Stimulated activated CD8-positive, alpha-beta memory T cell treated with anti-CD3 and anti-CD28 coated beads, Interleukin-2, amount 100 ng/mL, for 48 hours (primary cell): ENCODE results near the gene AMH.

Experiments
- DNase-seq, 2 donors: peaks; one replicate each; pipeline ENCODE4 v3.0.0-alpha.2; 2020; ENCODE audit warnings: low read depth in 2 of 2

Gene AMH

GRCh38 chr19:2221250-2221831 lies 27.8 kb upstream of the AMH start:
- no peak for DNase-seq

- DNase-seq, result no peak
Measured at GRCh38 chr19:2221918-2222317, 27.2 kb upstream of the AMH start.

- no peak for DNase-seq
Measured at GRCh38 chr19:2223391-2223790, 25.7 kb upstream of the AMH start.

- DNase-seq, result no peak
Measured at GRCh38 chr19:2223959-2224358, 25.2 kb upstream of the AMH start.

- DNase-seq, result no peak
Measured at GRCh38 chr19:2224754-2225349, 24.3 kb upstream of the AMH start.

- DNase-seq, result no peak
Measured at GRCh38 chr19:2225415-2226050, 23.6 kb upstream of the AMH start.

- no peak for DNase-seq
Measured at GRCh38 chr19:2226051-2226839, 22.9 kb upstream of the AMH start.

- DNase-seq, result no peak
Measured at GRCh38 chr19:2226840-2227360, 22.2 kb upstream of the AMH start.

GRCh38 chr19:2227415-2228156 lies 21.5 kb upstream of the AMH start:
- no peak for DNase-seq

GRCh38 chr19:2228157-2229030 lies 20.7 kb upstream of the AMH start:
- DNase-seq, result no peak

GRCh38 chr19:2229103-2230032 lies 19.8 kb upstream of the AMH start:
- no peak for DNase-seq

GRCh38 chr19:2230033-2230531 lies 19.0 kb upstream of the AMH start:
- DNase-seq, result no peak

GRCh38 chr19:2230807-2231533 lies 18.2 kb upstream of the AMH start:
- DNase-seq, result no peak

GRCh38 chr19:2231621-2232221 lies 17.4 kb upstream of the AMH start:
- DNase-seq, result no peak

- no peak for DNase-seq
Measured at GRCh38 chr19:2232286-2233151, 16.6 kb upstream of the AMH start.

- DNase-seq, result no peak
Measured at GRCh38 chr19:2233601-2234280, 15.4 kb upstream of the AMH start.

GRCh38 chr19:2234996-2235380 lies 14.1 kb upstream of the AMH start:
- DNase-seq, result no peak
